HL-60 (cell line): Measurements from ENCODE around the gene ZFAND5.
A peak's percentile ranks its signal among the peaks of the same experiment; 100 is the strongest.

ENCODE experiments used
- POLR2AphosphoS5 ChIP-seq: IDR thresholded peaks from 2 replicates; pipeline ENCODE4 v1.6.1; 2012; ENCODE audit warnings: low read depth
- SPI1 ChIP-seq: IDR thresholded peaks from 2 replicates; pipeline ENCODE4 v1.6.1; 2012; ENCODE audit warnings: low read depth, mild to moderate bottlenecking, borderline replicate concordance
- TF ChIP-seq, protein P1 (sequence below): IDR thresholded peaks from one replicate; pipeline ENCODE4 v1.5.1; 2011; ENCODE audit warnings: low read length, control low read depth, inconsistent platforms; ENCODE audit not compliant: insufficient read depth
- TF ChIP-seq, protein P2 (sequence below): IDR thresholded peaks from 2 replicates; pipeline ENCODE4 v1.6.1; 2012; ENCODE audit warnings: low read depth; ENCODE audit not compliant: insufficient replicate concordance

DNA sequence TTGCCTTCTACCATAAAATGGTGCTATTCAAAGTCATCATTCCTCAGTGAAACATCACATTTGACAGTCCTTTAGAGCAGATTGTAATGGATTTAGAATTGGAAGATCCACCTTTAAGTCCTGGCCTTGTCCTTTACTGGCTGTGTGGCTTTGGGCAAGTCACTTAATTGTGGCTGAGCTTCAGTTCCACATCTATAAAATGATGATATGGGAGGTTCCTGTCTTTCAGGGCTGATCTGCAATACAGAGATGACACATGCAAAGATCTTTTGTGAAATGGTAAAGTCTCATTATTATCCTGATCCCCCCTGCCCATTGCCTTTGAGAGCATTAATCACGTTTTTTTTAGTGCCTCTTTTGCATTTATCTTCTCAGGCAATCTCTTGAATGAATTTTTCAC, 58.2 kb downstream of the ZFAND5 start:
- TF ChIP-seq POLR2AphosphoS5, result no peak
- TF ChIP-seq, protein P1, sequence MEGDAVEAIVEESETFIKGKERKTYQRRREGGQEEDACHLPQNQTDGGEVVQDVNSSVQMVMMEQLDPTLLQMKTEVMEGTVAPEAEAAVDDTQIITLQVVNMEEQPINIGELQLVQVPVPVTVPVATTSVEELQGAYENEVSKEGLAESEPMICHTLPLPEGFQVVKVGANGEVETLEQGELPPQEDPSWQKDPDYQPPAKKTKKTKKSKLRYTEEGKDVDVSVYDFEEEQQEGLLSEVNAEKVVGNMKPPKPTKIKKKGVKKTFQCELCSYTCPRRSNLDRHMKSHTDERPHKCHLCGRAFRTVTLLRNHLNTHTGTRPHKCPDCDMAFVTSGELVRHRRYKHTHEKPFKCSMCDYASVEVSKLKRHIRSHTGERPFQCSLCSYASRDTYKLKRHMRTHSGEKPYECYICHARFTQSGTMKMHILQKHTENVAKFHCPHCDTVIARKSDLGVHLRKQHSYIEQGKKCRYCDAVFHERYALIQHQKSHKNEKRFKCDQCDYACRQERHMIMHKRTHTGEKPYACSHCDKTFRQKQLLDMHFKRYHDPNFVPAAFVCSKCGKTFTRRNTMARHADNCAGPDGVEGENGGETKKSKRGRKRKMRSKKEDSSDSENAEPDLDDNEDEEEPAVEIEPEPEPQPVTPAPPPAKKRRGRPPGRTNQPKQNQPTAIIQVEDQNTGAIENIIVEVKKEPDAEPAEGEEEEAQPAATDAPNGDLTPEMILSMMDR, result no peak
- TF ChIP-seq, protein P2, sequence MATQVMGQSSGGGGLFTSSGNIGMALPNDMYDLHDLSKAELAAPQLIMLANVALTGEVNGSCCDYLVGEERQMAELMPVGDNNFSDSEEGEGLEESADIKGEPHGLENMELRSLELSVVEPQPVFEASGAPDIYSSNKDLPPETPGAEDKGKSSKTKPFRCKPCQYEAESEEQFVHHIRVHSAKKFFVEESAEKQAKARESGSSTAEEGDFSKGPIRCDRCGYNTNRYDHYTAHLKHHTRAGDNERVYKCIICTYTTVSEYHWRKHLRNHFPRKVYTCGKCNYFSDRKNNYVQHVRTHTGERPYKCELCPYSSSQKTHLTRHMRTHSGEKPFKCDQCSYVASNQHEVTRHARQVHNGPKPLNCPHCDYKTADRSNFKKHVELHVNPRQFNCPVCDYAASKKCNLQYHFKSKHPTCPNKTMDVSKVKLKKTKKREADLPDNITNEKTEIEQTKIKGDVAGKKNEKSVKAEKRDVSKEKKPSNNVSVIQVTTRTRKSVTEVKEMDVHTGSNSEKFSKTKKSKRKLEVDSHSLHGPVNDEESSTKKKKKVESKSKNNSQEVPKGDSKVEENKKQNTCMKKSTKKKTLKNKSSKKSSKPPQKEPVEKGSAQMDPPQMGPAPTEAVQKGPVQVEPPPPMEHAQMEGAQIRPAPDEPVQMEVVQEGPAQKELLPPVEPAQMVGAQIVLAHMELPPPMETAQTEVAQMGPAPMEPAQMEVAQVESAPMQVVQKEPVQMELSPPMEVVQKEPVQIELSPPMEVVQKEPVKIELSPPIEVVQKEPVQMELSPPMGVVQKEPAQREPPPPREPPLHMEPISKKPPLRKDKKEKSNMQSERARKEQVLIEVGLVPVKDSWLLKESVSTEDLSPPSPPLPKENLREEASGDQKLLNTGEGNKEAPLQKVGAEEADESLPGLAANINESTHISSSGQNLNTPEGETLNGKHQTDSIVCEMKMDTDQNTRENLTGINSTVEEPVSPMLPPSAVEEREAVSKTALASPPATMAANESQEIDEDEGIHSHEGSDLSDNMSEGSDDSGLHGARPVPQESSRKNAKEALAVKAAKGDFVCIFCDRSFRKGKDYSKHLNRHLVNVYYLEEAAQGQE, result no peak
- peak; percentile 17; the same call in 1 of the 2 replicates for TF ChIP-seq SPI1
